GM18517 (cell line): ENCODE data around the gene DOK1.

Experiments used
- ATAC-seq: cut with Tn5 transposase; IDR thresholded peaks from one replicate; pipeline ENCODE4 v1.9.1; 2021; ENCODE audit warnings: mild to moderate bottlenecking, moderate library complexity; ENCODE audit not compliant: unreplicated experiment

Gene DOK1

GRCh38 chr2:74566754-74567085 is 12.2 kb downstream of the DOK1 start:
- no peak for ATAC-seq

DNA sequence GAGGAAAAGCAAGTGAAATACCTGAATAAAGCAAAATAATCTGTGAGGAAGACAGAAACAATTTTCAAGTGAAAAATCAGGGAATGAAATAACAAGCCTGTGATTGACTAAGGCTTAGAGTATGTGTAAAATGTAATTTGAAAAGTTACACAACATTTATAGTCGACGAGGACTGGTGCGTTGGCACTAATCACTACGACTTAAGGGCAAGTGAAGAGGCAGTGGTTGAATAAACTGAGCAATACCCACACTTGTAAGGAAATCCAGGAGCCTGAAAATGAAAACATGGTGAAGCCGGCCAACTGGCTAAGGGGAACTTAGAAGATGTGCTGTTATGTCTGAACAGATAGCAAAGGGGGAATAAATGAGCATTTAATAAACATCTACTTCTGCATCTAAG is 13.4 kb downstream of the DOK1 start:
- ATAC-seq = no peak

GRCh38 chr2:74569686-74570085 is 15.2 kb downstream of the DOK1 start:
- no peak for ATAC-seq

GRCh38 chr2:74571058-74571457 is 16.5 kb downstream of the DOK1 start:
- ATAC-seq = peak; percentile 60

DNA sequence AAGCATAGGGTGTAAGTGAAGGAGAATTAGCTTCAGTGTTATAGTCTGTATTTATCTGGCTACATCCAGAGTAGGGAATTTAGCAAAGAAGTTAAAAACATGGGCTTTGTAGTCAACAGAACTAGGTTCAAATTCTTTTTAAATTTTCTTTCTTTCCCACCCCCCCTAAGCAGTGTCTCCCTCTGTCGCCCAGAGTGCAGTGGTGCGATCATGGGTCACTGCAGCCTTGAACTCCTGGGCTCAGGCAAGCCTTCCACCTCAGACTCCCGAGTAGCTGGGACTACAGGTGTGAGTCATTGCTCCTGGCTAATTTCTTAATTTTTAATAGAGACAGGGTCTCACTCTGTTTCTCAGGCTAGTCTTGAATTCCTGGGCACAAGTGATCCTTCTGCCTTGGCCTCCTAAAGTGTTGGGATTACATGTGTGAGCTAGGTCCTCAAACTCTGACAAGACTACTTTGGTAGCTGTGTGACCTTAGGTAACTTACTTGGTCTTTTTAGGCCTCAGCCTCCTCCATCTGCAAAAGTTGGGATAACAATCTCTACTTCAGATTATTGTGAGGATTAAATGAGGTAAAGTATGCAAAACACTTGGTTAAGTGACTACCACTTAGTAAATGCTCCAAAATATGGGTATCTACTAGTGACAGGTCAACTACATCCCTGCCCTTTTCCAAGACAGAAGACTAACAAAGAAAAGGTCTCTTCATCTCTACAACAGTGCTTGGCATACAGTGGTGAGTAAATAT is 17.8 kb downstream of the DOK1 start:
- no peak for ATAC-seq

DNA sequence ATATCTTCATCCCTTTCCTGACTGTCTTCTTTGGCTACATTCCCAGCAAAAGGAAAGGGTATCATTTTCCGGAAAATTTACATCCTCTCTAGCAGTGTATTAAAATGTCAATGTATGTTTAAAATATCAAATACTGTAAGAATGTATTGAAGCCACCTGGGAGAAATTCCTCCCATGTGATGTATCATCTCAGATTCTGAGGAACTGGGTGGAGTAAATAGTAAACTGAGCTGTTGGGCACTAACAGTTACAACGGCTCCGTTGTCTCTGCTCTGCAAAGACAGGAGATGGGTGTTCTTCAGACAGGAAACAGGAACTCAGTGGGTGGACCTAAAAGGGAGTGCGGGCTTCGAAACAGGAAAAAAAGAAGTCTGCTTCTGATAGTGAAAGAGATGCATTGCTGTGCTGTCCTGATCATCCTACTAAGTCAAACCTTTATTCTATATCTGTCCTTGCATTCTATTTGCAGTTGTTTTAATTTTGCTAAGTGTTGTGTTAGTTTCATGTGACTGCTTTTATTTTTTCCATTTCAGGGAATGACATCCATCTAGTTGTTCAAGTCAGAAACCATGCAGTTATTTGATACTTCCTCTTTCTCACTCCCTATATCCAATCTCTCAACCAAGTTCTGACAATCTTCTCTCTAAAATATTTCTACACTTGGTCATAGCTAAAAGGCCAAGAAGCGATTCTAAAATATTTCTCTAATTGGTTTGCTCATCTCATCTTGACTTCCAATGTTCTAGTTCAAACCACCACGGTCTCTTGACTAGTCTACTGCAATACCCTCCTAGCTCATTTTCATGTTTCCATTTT is 19.4 kb downstream of the DOK1 start:
- ATAC-seq = peak; percentile 35

DNA sequence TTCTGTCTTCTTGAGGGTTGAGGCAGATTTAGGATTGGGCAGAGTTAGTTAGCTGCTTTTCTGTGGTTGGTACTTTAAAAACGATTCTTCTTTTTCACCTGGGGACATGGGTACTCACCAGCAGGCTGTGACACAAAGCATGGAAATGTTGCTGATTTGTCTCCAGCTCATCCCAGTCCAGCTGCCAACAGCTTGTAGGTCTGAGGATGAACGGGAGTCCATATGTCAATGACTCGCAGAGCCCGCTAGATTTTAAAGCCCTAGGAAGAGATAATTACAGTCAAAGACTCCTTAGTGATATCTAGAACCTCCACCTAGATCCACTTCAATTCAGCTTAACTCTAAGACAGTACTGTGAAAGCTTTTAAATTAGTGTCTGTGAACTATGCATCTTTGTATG is 20.8 kb downstream of the DOK1 start:
- no peak for ATAC-seq

GRCh38 chr2:74576211-74576862 is 21.8 kb downstream of the DOK1 start:
- no peak for ATAC-seq

DNA sequence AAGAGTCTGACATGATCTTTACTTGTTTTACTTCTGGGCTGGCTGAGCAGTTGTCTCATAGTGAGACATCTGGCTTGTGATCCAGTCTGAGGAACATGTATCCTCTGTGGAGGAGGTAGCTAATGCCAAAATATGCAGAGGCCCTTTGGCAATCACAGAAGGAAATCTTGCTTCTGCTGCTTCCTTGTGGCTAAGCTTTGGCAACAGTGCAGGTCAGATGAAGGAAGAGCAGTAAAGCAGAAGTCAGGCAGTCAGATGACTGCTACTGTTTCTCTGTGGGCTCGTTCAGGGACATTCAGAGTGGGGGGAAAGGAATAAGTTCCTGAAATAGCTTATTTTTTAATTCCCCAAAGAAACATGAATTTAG is 22.3 kb downstream of the DOK1 start:
- peak; percentile 17 for ATAC-seq

DNA sequence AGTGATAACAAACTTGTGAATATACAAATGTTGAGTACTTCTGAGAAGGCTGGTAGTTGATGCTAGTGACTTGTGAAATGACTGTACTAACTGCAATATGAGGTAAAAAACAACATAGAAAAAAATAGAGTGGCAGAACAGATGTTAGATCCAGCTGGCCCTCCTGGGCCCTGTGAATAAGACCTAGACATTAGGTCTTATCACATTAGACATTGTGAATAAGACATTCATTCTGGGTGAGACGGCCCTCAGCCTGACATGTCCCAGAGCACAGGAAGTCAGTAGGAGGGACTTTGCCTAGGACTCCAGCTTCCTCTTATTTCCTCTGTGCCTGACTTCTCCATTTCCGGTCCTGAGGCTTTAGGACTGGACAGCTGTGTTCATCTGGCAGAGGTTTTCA is 22.9 kb downstream of the DOK1 start:
- peak; percentile 41 for ATAC-seq

DNA sequence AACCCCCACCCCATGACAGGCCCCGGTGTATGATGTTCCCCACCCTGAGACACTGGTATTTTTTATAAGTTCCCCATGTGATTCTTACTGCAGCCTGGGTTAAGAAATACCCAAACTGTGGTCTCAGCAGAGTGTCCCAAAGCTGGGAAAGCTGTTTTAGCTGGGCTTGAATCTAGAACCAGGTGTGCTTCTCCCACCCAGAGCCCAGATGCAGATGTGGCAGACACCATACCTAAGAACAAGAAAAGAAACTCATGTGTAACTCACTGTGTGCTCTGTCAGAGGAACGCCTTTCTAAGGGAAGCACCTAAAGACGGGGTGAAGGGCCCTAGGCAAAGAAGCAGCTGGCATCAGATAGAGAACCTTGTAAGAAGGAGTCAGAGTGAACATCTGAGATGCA is 23.9 kb downstream of the DOK1 start:
- peak; percentile 42 for ATAC-seq

DNA sequence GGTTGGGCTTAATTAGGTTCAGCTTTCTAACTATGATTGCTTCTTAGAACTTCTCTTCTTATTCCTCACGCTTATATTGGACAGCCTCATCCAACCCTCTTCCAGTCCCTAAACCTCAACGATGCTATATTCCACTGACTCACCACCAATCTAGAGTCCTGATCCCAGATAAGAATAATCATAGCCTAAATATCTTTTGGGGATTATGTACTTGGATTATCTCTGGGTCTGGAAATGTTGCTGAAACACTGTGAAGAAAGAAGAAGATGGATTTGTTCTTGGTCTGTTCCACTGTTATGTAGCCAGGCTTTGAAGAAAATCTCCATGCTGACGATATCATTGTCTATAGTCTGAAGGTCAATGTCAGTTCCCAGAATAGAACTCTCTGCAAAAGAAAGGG is 26.9 kb downstream of the DOK1 start:
- ATAC-seq = no peak

GRCh38 chr2:74582184-74582583 is 27.7 kb downstream of the DOK1 start:
- ATAC-seq = no peak

DNA sequence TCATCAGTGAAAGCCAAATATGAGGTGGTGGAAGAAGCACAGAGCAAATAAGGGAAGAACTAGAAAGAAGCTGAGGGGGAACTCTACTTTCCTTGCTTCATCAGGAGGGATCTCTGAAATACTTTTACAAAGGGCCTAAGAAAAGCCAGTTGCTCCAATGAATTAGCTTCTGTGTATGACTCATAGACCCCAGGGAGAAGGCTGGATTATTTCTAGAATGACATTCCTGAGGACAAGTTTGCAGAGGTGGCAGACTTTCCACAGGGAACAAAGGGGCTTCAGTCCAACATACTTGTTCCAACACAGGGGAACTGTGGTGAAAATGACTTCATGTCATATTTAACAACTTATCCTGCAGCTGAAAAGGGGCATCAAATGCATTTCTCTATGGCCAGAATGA is 29.0 kb downstream of the DOK1 start:
- no peak for ATAC-seq

GRCh38 chr2:74584088-74584645 is 29.6 kb downstream of the DOK1 start:
- peak; percentile 58 for ATAC-seq

DNA sequence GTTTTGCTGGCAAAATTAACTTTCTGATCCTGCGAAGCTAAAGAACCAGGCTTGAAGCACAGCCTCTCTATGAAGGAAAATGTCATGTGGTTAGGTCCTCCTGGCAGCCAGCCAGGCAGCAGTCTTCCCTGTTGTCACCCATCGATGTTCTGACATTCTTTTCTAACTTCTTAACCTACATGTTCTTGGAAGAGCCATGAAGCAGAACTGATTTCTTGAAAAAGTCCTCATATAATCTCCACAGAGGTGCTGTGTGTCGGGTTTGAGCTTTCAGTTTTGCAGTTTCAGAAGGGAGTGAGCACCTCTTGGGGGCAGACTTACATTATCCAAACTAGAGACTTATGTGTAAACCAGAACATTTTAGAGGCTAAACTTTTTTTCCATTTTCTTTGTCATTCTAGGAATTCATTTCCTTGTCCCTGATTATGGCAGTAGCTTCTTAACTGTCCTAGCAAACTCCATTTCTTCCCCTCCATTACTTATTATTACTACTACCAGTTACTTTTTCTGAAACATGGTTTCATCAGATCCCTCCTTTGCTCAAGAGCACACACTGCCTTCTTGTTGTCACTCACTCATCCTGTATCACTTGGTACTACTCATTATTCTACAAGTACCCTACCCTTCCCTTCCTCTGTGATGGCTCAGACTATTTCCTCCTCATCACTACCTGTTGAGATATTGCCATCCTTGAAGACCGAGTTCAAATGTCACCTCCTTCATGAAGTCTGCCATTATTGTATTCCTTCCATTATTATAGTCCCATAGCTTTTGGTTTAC is 31.1 kb downstream of the DOK1 start:
- peak; percentile 40 for ATAC-seq

- ATAC-seq = peak; percentile 74
Observed at GRCh38 chr2:74587664-74588277, 33.3 kb downstream of the DOK1 start.

DNA sequence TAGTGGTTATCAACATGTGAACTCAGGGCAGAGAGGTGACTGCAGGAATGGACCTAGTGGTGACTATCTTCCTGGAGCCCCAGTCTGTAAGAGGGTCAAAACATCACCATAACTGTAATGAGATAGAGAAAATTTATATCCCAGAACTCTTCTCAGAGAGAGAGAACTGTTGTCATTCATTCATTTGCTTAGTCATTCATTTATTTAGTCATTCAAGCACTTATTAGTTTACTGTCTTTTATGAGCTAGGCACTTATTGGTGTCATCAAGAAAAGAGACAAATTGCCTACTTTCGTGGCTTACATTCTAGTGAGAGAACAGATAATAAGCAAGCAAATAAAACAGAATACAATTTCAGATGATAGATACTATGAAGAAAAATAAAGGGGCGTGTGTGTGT is 34.1 kb downstream of the DOK1 start:
- no peak for ATAC-seq

GRCh38 chr2:74593826-74594772 is 39.6 kb downstream of the DOK1 start:
- ATAC-seq = no peak
